GM23338 (cell line): Measurements from ENCODE around the gene BRCC3.

Experiments used
- CREB1 ChIP-seq: fragments of 250-450 bp; sonication (Bioruptor Pico); IDR thresholded peaks from 2 replicates; pipeline ENCODE4 v1.5.0; 2020; ENCODE audit warnings: low read depth, mild to moderate bottlenecking, moderate library complexity
- ETS1 ChIP-seq: IDR thresholded peaks from 2 replicates; pipeline ENCODE4 v1.6.1; 2016; ENCODE audit warnings: antibody characterized with exemption
- EZH2 ChIP-seq: fragments of 200-600 bp; sonication (generic); IDR thresholded peaks from one replicate; pipeline ENCODE4 v1.8.0; 2017; ENCODE audit warnings: antibody characterized with exemption, mild to moderate bottlenecking, low read depth; ENCODE audit not compliant: unreplicated experiment
- EZH2phosphoT487 ChIP-seq: fragments of 200-600 bp; sonication (generic); IDR thresholded peaks from one replicate; pipeline ENCODE4 v1.8.1; 2018; ENCODE audit warnings: antibody characterized with exemption; ENCODE audit not compliant: unreplicated experiment
- JUNB ChIP-seq: IDR thresholded peaks from one replicate; pipeline ENCODE4 v1.6.1; 2016; ENCODE audit warnings: antibody characterized with exemption; ENCODE audit not compliant: unreplicated experiment
- NANOG ChIP-seq: IDR thresholded peaks from 2 replicates; pipeline ENCODE4 v1.6.1; 2016; ENCODE audit warnings: antibody characterized with exemption, borderline replicate concordance
- POLR2AphosphoS5 ChIP-seq: IDR thresholded peaks from 2 replicates; pipeline ENCODE4 v1.6.1; 2016; ENCODE audit warnings: antibody characterized with exemption, low read depth
- STAT1 ChIP-seq: IDR thresholded peaks from one replicate; pipeline ENCODE4 v1.6.1; 2016; ENCODE audit warnings: antibody characterized with exemption; ENCODE audit not compliant: unreplicated experiment
- ZNF114 ChIP-seq: fragments of 250-450 bp; sonication (Bioruptor Pico); IDR thresholded peaks from 2 replicates; pipeline ENCODE4 v1.5.0; 2020; ENCODE audit warnings: mild to moderate bottlenecking, moderate library complexity
- TF ChIP-seq, protein P1 (sequence below), 2 experiments: fragments of 200-600 bp in 1 of 2; sonication (generic) in 1 of 2; conservative IDR thresholded peaks; 2 replicates each; pipeline versions ENCODE4 v1.5.1 to v1.6.1; 2016 to 2017; ENCODE audit warnings: antibody characterized with exemption in 2 of 2, low read depth in 2 of 2, mild to moderate bottlenecking in 2 of 2, moderate library complexity in 1 of 2
- TF ChIP-seq, protein P2 (sequence below): IDR thresholded peaks from one replicate; pipeline ENCODE4 v1.6.1; 2018; ENCODE audit warnings: antibody characterized with exemption; ENCODE audit not compliant: unreplicated experiment
- TF ChIP-seq, protein P3 (sequence below): fragments of 250-450 bp; sonication (Bioruptor Pico); IDR thresholded peaks from 2 replicates; pipeline ENCODE4 v1.5.0; 2020; ENCODE audit warnings: mild to moderate bottlenecking, moderate library complexity

DNA sequence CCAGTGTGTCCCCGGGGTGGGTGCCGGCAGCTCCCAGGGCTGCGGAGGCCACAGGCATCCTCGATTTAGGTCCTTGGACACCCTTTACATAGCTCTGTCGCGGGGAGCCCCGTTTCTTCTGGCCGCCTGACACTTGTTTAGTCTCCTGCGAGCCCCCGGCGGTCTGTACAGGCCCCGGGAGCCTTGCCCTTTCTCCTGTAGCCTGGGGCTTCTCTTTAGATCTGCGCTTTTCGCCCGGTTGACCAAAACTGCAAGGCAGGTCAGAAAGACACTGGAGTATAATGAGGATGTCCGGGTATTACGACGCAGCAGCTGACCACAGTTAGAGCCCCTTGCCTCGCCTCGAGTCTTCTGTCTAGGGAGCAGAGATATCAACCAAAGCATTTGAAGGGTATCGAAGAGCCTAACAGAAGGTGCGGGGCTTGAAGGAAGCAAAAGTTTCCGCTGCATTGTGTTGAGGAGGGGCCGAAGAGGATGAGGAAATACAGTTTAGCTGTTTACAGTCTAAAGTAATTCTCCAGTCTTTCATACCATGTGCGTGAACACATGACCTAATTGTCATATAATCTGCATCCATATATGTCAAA is 479 bp downstream of the BRCC3 start:
- TF ChIP-seq, protein P1, sequence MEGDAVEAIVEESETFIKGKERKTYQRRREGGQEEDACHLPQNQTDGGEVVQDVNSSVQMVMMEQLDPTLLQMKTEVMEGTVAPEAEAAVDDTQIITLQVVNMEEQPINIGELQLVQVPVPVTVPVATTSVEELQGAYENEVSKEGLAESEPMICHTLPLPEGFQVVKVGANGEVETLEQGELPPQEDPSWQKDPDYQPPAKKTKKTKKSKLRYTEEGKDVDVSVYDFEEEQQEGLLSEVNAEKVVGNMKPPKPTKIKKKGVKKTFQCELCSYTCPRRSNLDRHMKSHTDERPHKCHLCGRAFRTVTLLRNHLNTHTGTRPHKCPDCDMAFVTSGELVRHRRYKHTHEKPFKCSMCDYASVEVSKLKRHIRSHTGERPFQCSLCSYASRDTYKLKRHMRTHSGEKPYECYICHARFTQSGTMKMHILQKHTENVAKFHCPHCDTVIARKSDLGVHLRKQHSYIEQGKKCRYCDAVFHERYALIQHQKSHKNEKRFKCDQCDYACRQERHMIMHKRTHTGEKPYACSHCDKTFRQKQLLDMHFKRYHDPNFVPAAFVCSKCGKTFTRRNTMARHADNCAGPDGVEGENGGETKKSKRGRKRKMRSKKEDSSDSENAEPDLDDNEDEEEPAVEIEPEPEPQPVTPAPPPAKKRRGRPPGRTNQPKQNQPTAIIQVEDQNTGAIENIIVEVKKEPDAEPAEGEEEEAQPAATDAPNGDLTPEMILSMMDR (conservative IDR thresholded peaks at IDR 0.05; ENCODE audit: low read depth in 2 of 2): no peak
- TF ChIP-seq EZH2 (no peak), POLR2AphosphoS5 (0 out of 2 replicates have a peak, but pooled peaks have one; percentile 4), STAT1 (no peak), ZNF114 (CRISPR knock-in tag) (no peak), NANOG (no peak), JUNB (no peak), EZH2phosphoT487 (no peak), CREB1 (CRISPR knock-in tag) (no peak), ETS1 (no peak)
- TF ChIP-seq, protein P2, sequence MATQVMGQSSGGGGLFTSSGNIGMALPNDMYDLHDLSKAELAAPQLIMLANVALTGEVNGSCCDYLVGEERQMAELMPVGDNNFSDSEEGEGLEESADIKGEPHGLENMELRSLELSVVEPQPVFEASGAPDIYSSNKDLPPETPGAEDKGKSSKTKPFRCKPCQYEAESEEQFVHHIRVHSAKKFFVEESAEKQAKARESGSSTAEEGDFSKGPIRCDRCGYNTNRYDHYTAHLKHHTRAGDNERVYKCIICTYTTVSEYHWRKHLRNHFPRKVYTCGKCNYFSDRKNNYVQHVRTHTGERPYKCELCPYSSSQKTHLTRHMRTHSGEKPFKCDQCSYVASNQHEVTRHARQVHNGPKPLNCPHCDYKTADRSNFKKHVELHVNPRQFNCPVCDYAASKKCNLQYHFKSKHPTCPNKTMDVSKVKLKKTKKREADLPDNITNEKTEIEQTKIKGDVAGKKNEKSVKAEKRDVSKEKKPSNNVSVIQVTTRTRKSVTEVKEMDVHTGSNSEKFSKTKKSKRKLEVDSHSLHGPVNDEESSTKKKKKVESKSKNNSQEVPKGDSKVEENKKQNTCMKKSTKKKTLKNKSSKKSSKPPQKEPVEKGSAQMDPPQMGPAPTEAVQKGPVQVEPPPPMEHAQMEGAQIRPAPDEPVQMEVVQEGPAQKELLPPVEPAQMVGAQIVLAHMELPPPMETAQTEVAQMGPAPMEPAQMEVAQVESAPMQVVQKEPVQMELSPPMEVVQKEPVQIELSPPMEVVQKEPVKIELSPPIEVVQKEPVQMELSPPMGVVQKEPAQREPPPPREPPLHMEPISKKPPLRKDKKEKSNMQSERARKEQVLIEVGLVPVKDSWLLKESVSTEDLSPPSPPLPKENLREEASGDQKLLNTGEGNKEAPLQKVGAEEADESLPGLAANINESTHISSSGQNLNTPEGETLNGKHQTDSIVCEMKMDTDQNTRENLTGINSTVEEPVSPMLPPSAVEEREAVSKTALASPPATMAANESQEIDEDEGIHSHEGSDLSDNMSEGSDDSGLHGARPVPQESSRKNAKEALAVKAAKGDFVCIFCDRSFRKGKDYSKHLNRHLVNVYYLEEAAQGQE: no peak
- TF ChIP-seq, protein P3, sequence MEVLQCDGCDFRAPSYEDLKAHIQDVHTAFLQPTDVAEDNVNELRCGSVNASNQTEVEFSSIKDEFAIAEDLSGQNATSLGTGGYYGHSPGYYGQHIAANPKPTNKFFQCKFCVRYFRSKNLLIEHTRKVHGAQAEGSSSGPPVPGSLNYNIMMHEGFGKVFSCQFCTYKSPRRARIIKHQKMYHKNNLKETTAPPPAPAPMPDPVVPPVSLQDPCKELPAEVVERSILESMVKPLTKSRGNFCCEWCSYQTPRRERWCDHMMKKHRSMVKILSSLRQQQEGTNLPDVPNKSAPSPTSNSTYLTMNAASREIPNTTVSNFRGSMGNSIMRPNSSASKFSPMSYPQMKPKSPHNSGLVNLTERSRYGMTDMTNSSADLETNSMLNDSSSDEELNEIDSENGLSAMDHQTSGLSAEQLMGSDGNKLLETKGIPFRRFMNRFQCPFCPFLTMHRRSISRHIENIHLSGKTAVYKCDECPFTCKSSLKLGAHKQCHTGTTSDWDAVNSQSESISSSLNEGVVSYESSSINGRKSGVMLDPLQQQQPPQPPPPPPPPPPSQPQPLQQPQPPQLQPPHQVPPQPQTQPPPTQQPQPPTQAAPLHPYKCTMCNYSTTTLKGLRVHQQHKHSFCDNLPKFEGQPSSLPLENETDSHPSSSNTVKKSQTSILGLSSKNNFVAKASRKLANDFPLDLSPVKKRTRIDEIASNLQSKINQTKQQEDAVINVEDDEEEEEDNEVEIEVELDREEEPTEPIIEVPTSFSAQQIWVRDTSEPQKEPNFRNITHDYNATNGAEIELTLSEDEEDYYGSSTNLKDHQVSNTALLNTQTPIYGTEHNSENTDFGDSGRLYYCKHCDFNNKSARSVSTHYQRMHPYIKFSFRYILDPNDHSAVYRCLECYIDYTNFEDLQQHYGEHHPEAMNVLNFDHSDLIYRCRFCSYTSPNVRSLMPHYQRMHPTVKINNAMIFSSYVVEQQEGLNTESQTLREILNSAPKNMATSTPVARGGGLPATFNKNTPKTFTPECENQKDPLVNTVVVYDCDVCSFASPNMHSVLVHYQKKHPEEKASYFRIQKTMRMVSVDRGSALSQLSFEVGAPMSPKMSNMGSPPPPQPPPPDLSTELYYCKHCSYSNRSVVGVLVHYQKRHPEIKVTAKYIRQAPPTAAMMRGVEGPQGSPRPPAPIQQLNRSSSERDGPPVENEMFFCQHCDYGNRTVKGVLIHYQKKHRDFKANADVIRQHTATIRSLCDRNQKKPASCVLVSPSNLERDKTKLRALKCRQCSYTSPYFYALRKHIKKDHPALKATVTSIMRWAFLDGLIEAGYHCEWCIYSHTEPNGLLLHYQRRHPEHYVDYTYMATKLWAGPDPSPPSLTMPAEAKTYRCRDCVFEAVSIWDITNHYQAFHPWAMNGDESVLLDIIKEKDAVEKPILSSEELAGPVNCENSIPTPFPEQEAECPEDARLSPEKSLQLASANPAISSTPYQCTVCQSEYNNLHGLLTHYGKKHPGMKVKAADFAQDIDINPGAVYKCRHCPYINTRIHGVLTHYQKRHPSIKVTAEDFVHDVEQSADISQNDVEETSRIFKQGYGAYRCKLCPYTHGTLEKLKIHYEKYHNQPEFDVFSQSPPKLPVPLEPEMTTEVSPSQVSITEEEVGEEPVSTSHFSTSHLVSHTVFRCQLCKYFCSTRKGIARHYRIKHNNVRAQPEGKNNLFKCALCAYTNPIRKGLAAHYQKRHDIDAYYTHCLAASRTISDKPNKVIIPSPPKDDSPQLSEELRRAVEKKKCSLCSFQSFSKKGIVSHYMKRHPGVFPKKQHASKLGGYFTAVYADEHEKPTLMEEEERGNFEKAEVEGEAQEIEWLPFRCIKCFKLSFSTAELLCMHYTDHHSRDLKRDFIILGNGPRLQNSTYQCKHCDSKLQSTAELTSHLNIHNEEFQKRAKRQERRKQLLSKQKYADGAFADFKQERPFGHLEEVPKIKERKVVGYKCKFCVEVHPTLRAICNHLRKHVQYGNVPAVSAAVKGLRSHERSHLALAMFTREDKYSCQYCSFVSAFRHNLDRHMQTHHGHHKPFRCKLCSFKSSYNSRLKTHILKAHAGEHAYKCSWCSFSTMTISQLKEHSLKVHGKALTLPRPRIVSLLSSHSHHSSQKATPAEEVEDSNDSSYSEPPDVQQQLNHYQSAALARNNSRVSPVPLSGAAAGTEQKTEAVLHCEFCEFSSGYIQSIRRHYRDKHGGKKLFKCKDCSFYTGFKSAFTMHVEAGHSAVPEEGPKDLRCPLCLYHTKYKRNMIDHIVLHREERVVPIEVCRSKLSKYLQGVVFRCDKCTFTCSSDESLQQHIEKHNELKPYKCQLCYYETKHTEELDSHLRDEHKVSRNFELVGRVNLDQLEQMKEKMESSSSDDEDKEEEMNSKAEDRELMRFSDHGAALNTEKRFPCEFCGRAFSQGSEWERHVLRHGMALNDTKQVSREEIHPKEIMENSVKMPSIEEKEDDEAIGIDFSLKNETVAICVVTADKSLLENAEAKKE (CRISPR knock-in tag): no peak
